GM18502 (cell line): ENCODE data around the gene KCTD14.
"Not testable (repeated sequence)": the region's sequence is repeated elsewhere in the genome, so short reads cannot be mapped to it uniquely, and the experiment has no call there.

ENCODE experiments used
- ATAC-seq: cut with Tn5 transposase; IDR thresholded peaks from one replicate; pipeline ENCODE4 v1.9.1; 2021; ENCODE audit warnings: mild to moderate bottlenecking; ENCODE audit not compliant: unreplicated experiment, poor library complexity

KCTD14 gene

DNA sequence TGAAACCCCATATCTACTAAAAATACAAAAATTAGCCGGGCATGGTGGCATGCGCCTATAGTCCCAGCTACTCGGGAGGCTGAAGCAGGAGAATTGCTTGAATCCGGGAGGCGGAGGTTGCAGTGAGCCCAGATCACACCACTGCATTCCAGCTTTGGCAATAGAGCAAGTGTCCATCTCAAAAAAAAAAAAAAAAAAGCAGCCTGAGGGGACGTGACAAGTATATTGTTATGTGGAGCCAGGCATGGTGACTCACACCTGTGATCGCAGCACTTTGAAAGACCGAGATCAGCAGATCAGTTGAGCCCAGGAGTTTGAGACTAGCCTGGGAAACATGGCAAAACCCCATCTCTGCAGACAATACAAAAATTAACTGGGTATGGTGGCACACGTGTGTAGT is 5.3 kb upstream of the KCTD14 start:
- ATAC-seq, result not testable (repeated sequence)

DNA sequence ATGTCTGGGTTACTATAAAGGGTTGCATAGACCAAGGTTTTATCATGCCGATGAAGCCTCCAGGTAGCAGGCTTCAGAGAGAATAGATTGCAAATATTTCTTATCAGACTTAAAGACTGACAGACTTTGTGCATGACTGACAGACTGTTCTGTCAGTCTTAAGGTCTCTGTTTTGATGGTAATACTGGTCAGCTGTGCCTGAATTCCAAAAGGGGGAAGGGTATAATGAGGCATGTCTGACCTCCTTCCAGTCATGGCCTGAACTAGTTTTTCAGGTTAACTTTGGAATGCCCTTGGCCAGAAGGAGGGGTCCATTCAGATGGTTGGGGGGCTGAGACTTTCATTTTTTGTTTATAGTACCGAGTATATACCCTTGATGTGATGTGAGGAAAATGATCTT is 4.7 kb upstream of the KCTD14 start:
- no peak for ATAC-seq

GRCh38 chr11:78025378-78025777 is 2.3 kb upstream of the KCTD14 start:
- ATAC-seq, result no peak

DNA sequence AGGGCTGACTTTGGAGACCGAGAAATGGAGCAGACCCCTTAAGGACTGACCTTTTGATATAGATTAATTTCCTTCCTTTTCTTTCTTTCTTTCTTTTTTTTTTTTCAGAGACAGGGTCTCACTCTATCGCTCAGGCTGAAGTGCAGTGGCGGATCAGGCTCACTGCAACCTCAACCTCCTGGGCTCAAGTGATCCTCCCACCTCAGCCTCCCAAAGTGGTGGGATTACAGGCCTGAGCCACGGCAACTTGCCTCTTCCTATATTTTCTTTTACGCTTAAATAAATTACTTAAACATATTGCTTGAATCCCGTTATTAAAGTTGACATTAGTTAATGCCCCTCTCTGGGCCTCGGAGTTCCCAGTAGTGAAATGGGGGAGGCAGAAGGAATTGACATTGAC is 350 bp upstream of the KCTD14 start:
- ATAC-seq, result no peak

DNA sequence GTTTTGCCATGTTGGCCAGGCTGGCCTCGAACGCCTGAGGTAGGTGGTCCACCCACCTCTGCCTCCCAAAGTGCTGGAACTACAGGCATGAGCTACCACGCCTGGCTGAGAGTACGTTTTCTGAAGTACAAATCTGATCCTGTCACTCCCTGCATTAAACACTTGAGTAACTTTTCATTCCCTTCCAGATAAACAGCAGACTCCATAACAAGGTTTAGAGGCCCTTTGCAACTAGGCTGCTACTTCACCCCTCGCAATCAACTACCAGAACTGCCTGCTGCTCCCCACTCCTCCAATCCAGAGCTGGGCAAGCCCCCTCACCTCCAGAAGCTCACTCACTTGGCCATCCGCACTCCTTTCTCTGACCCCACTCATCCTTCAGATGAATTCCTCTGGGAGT is 1.5 kb downstream of the KCTD14 start:
- ATAC-seq, result no peak

- ATAC-seq, result no peak
Measured at GRCh38 chr11:78020246-78020645, 2.8 kb downstream of the KCTD14 start.

DNA sequence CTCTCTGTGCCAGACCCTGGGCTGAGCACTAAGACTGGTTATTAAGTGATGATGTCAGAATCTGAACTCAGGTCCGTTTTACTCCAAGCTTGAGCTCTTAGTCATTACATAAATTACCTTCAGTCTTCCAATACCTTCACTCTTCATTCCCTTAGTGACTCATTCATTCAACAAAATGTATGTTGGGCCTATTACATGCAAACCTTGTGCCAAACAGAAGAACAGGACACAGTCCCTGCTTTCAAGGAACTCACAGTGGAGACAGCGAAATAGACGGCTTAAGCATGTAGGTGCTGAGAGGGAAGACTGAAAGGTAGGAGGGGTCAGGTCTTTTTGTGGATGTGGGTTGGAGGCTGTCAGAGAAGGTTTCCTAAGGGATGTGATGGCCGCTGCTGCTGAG is 3.3 kb downstream of the KCTD14 start:
- no peak for ATAC-seq

DNA sequence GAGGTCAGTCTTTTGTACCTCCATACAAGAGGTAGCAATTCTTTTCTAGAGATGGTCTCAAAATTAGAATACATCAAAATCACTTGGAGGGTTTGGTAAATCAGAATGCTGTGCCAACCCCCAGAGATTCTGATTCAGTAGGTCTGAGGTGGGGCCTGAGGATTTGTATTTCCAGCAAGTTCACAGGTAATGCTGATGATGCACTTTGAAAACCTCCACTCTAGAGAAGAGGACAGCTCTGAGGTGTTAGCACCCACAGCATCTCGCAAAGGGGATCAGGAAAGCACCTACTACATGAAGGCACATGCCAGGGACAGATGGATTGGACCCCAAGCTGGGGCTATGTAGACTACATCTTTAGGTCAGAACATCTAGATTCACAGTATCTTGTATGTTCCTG is 7.2 kb downstream of the KCTD14 start:
- no peak for ATAC-seq

DNA sequence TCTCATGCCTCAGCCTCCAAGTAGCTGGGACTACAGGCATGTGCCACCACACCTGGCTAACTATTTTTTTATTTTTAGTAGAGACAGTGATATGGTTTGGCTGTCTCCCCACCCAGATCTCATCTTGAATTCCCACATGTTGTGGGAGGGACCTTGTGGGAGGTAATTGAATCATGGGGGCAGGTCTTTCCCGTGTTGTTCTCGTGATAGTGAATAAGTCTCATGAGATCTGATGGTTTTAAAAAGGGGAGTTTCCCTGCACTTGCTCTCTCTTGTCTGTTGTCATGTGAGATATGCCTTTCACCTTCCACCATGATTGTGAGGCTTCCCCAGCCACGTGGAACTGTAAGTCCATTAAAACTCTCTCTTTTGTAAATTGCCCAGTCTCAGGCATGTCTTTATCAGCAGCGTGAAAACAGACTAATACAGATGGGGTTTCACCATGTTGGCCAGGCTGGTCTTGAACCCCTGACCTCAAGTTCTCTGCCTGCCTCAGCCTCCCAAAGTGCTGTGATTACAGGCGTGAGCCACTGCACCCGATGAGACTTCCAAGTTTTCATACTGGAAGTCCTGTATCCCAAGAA is 8.0 kb downstream of the KCTD14 start:
- not testable (repeated sequence) for ATAC-seq

DNA sequence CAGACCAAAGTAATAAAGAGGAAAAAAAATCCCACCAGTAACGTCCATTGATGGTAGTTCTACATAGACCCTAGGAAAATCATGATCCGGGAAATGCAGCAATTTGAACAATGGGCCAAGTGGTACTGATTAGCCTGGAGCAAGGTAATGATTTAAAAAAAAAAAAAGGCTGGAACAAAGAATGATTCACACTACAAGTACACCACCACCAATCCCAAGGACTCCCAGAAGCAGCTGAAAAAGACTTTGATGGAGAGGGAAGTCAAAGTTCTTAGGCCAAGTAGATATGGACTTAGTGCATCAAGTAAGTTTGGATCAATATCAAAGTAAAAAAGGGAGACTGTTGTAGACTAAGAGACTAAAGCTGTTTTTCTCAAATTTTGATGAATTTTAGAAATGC is 11.8 kb downstream of the KCTD14 start:
- ATAC-seq, result no peak

GRCh38 chr11:78010755-78011154 is 12.3 kb downstream of the KCTD14 start:
- no peak for ATAC-seq

DNA sequence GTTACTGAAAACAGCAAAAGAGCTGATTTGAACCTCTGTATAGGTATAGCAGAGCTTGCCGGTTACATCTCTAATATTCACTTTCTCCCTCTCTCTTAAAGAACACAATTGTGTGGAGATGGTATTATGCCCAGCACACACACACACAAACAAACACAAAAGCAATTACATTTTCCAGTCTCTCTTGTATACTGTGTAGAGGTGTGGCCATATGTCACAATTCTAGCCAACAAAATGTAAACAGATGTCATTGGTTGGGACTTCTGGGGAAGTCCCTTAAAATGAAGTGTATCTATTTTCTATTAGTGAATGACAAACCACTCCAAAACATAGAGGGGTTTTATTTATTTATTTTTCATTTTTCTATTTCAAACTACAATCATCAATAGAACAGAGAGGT is 12.8 kb downstream of the KCTD14 start:
- ATAC-seq, result no peak

GRCh38 chr11:78009062-78009461 is 14.0 kb downstream of the KCTD14 start:
- no peak for ATAC-seq

GRCh38 chr11:78000193-78000592 is 22.9 kb downstream of the KCTD14 start:
- peak; percentile 58 for ATAC-seq

DNA sequence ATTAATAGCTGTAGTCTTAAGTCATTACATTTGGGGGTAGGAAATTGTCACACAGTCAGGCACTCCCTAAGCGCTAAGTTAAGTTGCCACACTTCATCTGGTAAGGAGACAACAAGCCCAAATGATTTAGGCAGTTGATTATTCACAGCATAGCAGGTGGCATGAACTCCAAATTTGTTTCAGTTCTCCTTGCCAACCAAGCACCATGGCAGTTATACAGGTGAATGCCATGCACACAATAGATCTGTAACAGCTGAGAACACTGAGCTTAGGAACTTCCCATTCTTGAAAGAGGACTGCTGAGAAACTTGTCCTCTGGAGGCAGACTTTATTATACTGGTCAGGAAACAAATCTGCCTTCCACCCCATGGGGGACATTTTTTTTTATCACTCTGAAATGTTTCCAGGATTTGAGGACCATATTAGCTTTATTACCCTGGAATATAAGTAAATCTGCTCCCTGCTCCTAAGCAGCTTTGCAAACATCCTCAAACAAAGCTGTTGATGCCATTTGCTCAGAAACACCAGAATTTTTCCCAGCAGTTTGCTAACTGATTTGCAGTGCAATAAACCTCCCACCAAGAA is 23.5 kb downstream of the KCTD14 start:
- ATAC-seq, result no peak

DNA sequence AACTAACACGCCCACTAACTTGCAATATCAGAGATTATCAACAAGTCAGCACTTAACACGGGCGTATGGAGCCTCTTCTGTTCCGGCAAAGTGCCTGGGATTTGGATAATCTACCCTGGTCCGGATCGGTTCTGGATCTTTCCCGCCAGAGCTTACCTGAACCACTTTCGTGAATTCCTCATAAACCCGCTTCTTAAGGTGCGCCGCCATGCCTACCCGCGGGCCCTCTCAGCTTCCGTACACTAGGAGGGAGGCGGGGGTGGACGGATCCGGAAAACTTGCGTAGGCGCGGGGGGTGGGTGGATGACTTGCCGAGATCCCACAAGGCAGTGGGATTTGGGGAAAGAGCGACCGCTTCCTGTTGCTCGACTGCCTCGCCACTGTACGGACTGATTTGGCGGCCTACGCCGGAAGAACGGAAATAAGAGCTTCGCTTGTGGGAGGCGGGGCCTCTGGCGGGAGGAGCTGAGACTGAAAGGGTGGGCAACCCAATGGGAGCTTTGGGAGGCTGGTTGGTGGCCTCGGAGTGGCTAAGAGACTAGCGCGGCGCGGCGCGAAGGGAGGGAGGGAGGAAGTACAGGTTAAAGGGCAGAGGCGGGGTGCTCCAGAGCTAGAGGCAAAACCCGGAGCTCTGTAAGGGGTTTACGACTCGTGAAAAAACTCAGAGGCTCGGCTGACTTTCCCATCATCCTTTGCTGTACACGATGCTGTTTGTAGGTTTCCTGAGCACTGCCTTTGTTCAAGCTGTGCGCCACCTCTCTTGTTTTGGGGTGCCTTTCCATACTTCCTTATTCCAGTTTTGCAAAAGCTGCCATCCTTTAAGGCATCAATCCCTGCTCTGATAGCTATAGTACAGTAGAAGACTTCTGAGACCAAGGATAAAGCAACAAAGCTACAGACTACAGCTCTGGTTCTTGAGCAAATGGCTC is 28.4 kb downstream of the KCTD14 start, which contains the start of gene INTS4:
Gene INTS4, minus strand, starts transcription at position 235 of the 929 bp plus-strand sequence. Its CDS starts 25 bp downstream, at position 210.
- peak; percentile 99 for ATAC-seq

DNA sequence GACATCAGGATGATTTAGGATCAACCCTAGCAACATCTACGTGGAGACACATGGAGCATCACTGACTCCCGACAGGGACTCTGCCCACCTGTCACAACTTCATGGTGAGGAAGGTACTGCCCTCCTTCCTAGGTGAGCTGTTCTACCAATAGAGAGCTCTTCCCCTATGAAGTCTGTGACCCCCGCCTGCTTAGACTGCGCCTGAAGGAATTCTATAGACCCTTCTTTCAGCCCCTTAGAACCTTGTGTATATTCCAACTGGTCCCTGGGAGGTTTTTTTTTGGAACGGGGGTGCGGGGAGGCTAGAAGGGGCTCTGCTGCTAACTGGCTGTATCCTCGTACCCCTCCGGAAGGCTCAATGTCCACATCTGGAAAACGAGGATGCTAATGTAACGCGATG is 29.2 kb downstream of the KCTD14 start:
- no peak for ATAC-seq

- ATAC-seq, result no peak
Measured at GRCh38 chr11:77990981-77991380, 32.1 kb downstream of the KCTD14 start.

DNA sequence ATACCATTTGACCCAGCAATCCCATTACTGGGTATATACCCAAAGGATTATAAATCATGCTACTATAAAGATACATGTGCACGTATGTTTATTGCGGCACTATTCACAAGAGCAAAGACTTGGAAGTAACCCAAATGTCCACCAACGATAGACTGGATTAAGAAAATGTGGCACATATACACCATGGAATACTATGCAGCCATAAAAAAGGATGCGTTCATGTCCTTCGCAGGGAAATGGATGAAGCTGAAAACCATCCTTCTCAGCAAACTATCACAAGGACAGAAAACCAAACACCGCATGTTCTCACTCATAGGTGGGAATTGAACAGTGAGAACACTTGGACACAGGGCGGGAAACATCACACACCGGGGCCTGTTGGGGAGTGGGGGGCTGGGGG is 36.6 kb downstream of the KCTD14 start:
- not testable (repeated sequence) for ATAC-seq

DNA sequence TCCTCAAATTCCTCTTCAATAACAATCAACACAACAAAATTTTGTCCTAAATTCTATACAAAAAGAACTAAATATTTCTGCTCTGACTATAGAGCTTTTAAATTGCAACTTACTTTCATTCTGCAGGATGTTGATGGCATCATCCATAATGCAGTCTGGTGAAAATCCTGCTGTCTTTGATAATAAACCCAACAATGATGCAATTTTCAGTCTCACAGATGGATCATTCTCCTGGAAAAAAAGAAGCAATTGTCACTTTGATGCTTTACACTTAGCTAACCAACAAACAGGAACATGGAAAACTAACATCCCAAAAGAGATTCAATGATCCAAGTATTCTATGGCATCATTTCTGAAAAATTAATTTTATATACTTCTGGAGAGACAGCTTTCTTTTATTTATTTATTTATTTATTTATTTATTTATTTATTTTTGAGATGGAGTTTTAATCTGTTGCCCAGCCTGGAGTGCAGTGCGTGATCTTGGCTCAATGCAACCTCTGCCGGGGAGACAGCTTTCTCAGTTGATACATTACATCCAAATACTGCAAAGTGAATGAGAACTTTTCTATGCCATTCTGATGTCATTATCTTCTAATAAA is 41.6 kb downstream of the KCTD14 start:
- no peak for ATAC-seq

- ATAC-seq, result no peak
Measured at GRCh38 chr11:77968337-77968736, 54.7 kb downstream of the KCTD14 start.
